ENCODE data around the gene CFAP57. TPM values are rescaled to one million over a fixed set of nuclear protein-coding genes. Genes with fewer than 3 reads are reported as not detected.

The CFAP57 gene
- total RNA-seq, 2 donors from 2014 or later: 0.66 TPM; not detected in 1

GRCh38 chr1:43172527-43172972 lies 420 bp downstream of the CFAP57 start:
- Histone ChIP-seq H3K27ac (no peak overlapping the region), H3K9ac (ENCODE audit: low read depth in 2 of 2, low read length in 2 of 2) (peak overlapping the region in 1 of 2 donors; percentile 90), H3K4me3 (peak overlapping the region; percentile 85), H3K27me3 (no peaks in the 10 kb centered on the region), H3K4me1 (no peaks in the 10 kb centered on the region), H3K9me3 (no peaks in the 10 kb centered on the region), H3K36me3 (no peaks in the 10 kb centered on the region)
- DNase-seq: peak; percentile 91
- TF ChIP-seq CTCF (IDR thresholded peaks at IDR 0.05): no peak
- intact Hi-C loops (cut with DNase I): no loop called here

- Histone ChIP-seq H3K9me3 (no peaks in the 10 kb centered on the region), H3K36me3 (no peaks in the 10 kb centered on the region), H3K27me3 (no peaks in the 10 kb centered on the region), H3K4me3 (no peak overlapping the region), H3K9ac (ENCODE audit: low read depth in 2 of 2, low read length in 2 of 2) (no peak overlapping the region), H3K27ac (no peak overlapping the region), H3K4me1 (no peaks in the 10 kb centered on the region)
- TF ChIP-seq CTCF (IDR thresholded peaks at IDR 0.05): no peak
- DNase-seq: no peak
- intact Hi-C loops (cut with DNase I): no loop called here
Measured at GRCh38 chr1:43174873-43175272, 2.7 kb downstream of the CFAP57 start.

- no peak overlapping the region for H3K9ac ChIP-seq (ENCODE audit: low read depth in 2 of 2, low read length in 2 of 2)
- no peak overlapping the region for H3K27ac ChIP-seq
- TF ChIP-seq CTCF (IDR thresholded peaks at IDR 0.05): no peak
- H3K4me1 ChIP-seq: no peaks in the 10 kb centered on the region
- H3K27me3 ChIP-seq: no peaks in the 10 kb centered on the region
- DNase-seq: no peak
- H3K36me3 ChIP-seq: no peaks in the 10 kb centered on the region
- intact Hi-C loops (cut with DNase I): no loop called here
- H3K4me3 ChIP-seq: no peak overlapping the region
- no peaks in the 10 kb centered on the region for H3K9me3 ChIP-seq
Measured at GRCh38 chr1:43177691-43178090, 5.6 kb downstream of the CFAP57 start.

GRCh38 chr1:43184388-43184787 lies 12.3 kb downstream of the CFAP57 start:
- Histone ChIP-seq H3K27me3 (no peaks in the 10 kb centered on the region), H3K9ac (ENCODE audit: low read depth in 2 of 2, low read length in 2 of 2) (no peak overlapping the region), H3K9me3 (no peaks in the 10 kb centered on the region), H3K36me3 (no peaks in the 10 kb centered on the region), H3K4me3 (no peak overlapping the region), H3K27ac (no peak overlapping the region), H3K4me1 (no peaks in the 10 kb centered on the region)
- no peak for DNase-seq
- intact Hi-C loops (cut with DNase I): no loop called here
- no peak for TF ChIP-seq CTCF (IDR thresholded peaks at IDR 0.05)

GRCh38 chr1:43184995-43185394 lies 12.9 kb downstream of the CFAP57 start:
- Histone ChIP-seq H3K4me1 (no peaks in the 10 kb centered on the region), H3K9me3 (no peaks in the 10 kb centered on the region), H3K36me3 (no peaks in the 10 kb centered on the region), H3K4me3 (no peak overlapping the region), H3K9ac (ENCODE audit: low read depth in 2 of 2, low read length in 2 of 2) (no peak overlapping the region), H3K27ac (no peak overlapping the region), H3K27me3 (no peaks in the 10 kb centered on the region)
- TF ChIP-seq CTCF (IDR thresholded peaks at IDR 0.05): no peak
- intact Hi-C loops (cut with DNase I): no loop called here
- DNase-seq: no peak

- Histone ChIP-seq H3K27me3 (no peaks in the 10 kb centered on the region), H3K36me3 (no peaks in the 10 kb centered on the region), H3K9ac (ENCODE audit: low read depth in 2 of 2, low read length in 2 of 2) (no peak overlapping the region), H3K4me1 (no peaks in the 10 kb centered on the region), H3K27ac (no peak overlapping the region), H3K4me3 (no peak overlapping the region), H3K9me3 (no peaks in the 10 kb centered on the region)
- DNase-seq: no peak
- TF ChIP-seq CTCF (IDR thresholded peaks at IDR 0.05): no peak
- intact Hi-C loops (cut with DNase I): no loop called here
Measured at GRCh38 chr1:43188106-43188505, 16.0 kb downstream of the CFAP57 start.

Measured in colonic mucosa (tissue), 4 donors.